HG02938 (cell line): ENCODE measurements around the gene CYP3A4.
"Not testable (repeated sequence)": the region's sequence is repeated elsewhere in the genome, so short reads cannot be mapped to it uniquely, and the experiment has no call there.

Experiments
- ATAC-seq: cut with Tn5 transposase; IDR thresholded peaks from one replicate; pipeline ENCODE4 v1.9.1; 2021; ENCODE audit warnings: mild to moderate bottlenecking, moderate library complexity; ENCODE audit not compliant: unreplicated experiment

CYP3A4 gene

GRCh38 chr7:99762680-99763327 lies 21.2 kb downstream of the CYP3A4 start:
- no peak for ATAC-seq

- ATAC-seq: no peak
Observed at GRCh38 chr7:99755085-99755484, 28.9 kb downstream of the CYP3A4 start.

- no peak for ATAC-seq
Observed at GRCh38 chr7:99752356-99752755, 31.6 kb downstream of the CYP3A4 start.

GRCh38 chr7:99751322-99752052 lies 32.5 kb downstream of the CYP3A4 start:
- not testable (repeated sequence) for ATAC-seq

GRCh38 chr7:99748846-99749579 lies 35.0 kb downstream of the CYP3A4 start:
- no peak for ATAC-seq

- not testable (repeated sequence) for ATAC-seq
Observed at GRCh38 chr7:99746915-99747314, 37.1 kb downstream of the CYP3A4 start.

GRCh38 chr7:99745395-99745794 lies 38.6 kb downstream of the CYP3A4 start:
- not testable (repeated sequence) for ATAC-seq

GRCh38 chr7:99742737-99743394 lies 41.1 kb downstream of the CYP3A4 start:
- no peak for ATAC-seq

- no peak for ATAC-seq
Observed at GRCh38 chr7:99741441-99741795, 42.6 kb downstream of the CYP3A4 start.

GRCh38 chr7:99740573-99741440 lies 43.2 kb downstream of the CYP3A4 start:
- no peak for ATAC-seq

GRCh38 chr7:99739699-99740572 lies 44.0 kb downstream of the CYP3A4 start:
- no peak for ATAC-seq

GRCh38 chr7:99737726-99738125 lies 46.3 kb downstream of the CYP3A4 start:
- no peak for ATAC-seq

GRCh38 chr7:99736667-99737066 lies 47.3 kb downstream of the CYP3A4 start:
- not testable (repeated sequence) for ATAC-seq

GRCh38 chr7:99734987-99735386 lies 49.0 kb downstream of the CYP3A4 start, which contains the start of gene CYP3A7:
CYP3A7 (minus strand) TSS chr7:99735196; CDS start chr7:99735093, 103 bp downstream.
- ATAC-seq: no peak

GRCh38 chr7:99733448-99733847 lies 50.5 kb downstream of the CYP3A4 start:
- no peak for ATAC-seq

- no peak for ATAC-seq
Observed at GRCh38 chr7:99733003-99733402, 51.0 kb downstream of the CYP3A4 start.

GRCh38 chr7:99731638-99732374 lies 52.2 kb downstream of the CYP3A4 start:
- ATAC-seq: no peak

- no peak for ATAC-seq
Observed at GRCh38 chr7:99730992-99731391, 53.0 kb downstream of the CYP3A4 start.
